Measurements from ENCODE around the gene MANBA. TPM values are rescaled to one million over a fixed set of nuclear protein-coding genes. Genes with fewer than 3 reads are reported as not detected.

MANBA gene
- total RNA-seq, 4 donors from 2014 or later = 8.9 to 15.5 (median 12.6) TPM

GRCh38 chr4:102639598-102639997 lies 121.2 kb downstream of the MANBA start:
- Histone ChIP-seq H3K27ac (no peak overlapping the region), H3K4me1 (no peaks in the 10 kb centered on the region), H3K36me3 (peaks cover 0 to 4% of the 10 kb centered on the region in 2 donors), H3K4me3 (no peak overlapping the region), H3K9me3 (no peaks in the 10 kb centered on the region), H3K27me3 (no peaks in the 10 kb centered on the region)
- intact Hi-C loops (cut with DNase I; ENCODE audit: low total_unique reads) = no loop called here
- TF ChIP-seq CTCF (IDR thresholded peaks at IDR 0.05 in 4 of 5, conservative IDR thresholded peaks at IDR 0.05 in 1 of 5) = no peak
- no peak for TF ChIP-seq POLR2A (IDR thresholded peaks at IDR 0.05)
- ATAC-seq (no peak), DNase-seq (no peak)
- in situ Hi-C loops (cut with MboI; ENCODE audit: low sequenced_read_pairs in 4 of 4) = no loop called here

GRCh38 chr4:102638621-102639020 lies 122.1 kb downstream of the MANBA start:
- Histone ChIP-seq H3K9me3 (no peaks in the 10 kb centered on the region), H3K4me1 (no peaks in the 10 kb centered on the region), H3K4me3 (no peak overlapping the region), H3K27ac (no peak overlapping the region), H3K36me3 (peaks cover 0 to 4% of the 10 kb centered on the region in 2 donors), H3K27me3 (no peaks in the 10 kb centered on the region)
- TF ChIP-seq CTCF (IDR thresholded peaks at IDR 0.05 in 4 of 5, conservative IDR thresholded peaks at IDR 0.05 in 1 of 5) = no peak
- no peak for TF ChIP-seq POLR2A (IDR thresholded peaks at IDR 0.05)
- intact Hi-C loops (cut with DNase I; ENCODE audit: low total_unique reads) = no loop called here
- in situ Hi-C loops (cut with MboI; ENCODE audit: low sequenced_read_pairs in 4 of 4) = no loop called here
- DNase-seq (no peak), ATAC-seq (no peak)

- Histone ChIP-seq H3K4me3 (no peak overlapping the region), H3K4me1 (no peaks in the 10 kb centered on the region), H3K27ac (no peak overlapping the region), H3K36me3 (peaks cover 0 to 4% of the 10 kb centered on the region in 2 donors), H3K9me3 (no peaks in the 10 kb centered on the region), H3K27me3 (no peaks in the 10 kb centered on the region)
- TF ChIP-seq CTCF (IDR thresholded peaks at IDR 0.05 in 4 of 5, conservative IDR thresholded peaks at IDR 0.05 in 1 of 5) = no peak
- TF ChIP-seq POLR2A (IDR thresholded peaks at IDR 0.05) = no peak
- intact Hi-C loops (cut with DNase I; ENCODE audit: low total_unique reads) = no loop called here
- no peak for DNase-seq
- ATAC-seq = no peak
- in situ Hi-C loops (cut with MboI; ENCODE audit: low sequenced_read_pairs in 4 of 4) = no loop called here
Observed at GRCh38 chr4:102637391-102637790, 123.4 kb downstream of the MANBA start.

GRCh38 chr4:102633100-102633499 lies 127.7 kb downstream of the MANBA start:
- Histone ChIP-seq H3K36me3 (peaks cover 0 to 13% of the 10 kb centered on the region in 2 donors), H3K4me3 (no peak overlapping the region), H3K9me3 (no peaks in the 10 kb centered on the region), H3K27ac (no peak overlapping the region), H3K27me3 (no peaks in the 10 kb centered on the region), H3K4me1 (peaks cover 0 to 4% of the 10 kb centered on the region in 2 donors)
- no peak for DNase-seq
- intact Hi-C loops (cut with DNase I; ENCODE audit: low total_unique reads) = no loop called here
- in situ Hi-C loops (cut with MboI; ENCODE audit: low sequenced_read_pairs in 4 of 4) = no loop called here
- no peak for TF ChIP-seq CTCF (IDR thresholded peaks at IDR 0.05 in 4 of 5, conservative IDR thresholded peaks at IDR 0.05 in 1 of 5)
- TF ChIP-seq POLR2A (IDR thresholded peaks at IDR 0.05) = no peak
- no peak for ATAC-seq
